GM12878 (cell line): ENCODE measurements around the gene ZBTB44. TPM values are rescaled to one million over a fixed set of nuclear protein-coding genes. Genes with fewer than 3 reads are reported as not detected.

ENCODE experiments used
- ATAC-seq: fragments of 200-7000 bp; cut with Tn5 transposase; 3 replicates; pipeline ENCODE4 v1.9.1; 2020; ENCODE audit warnings: mild to moderate bottlenecking, moderate library complexity
- BruUV-seq: library from RNA; stranded (reverse); fragments of 400-500 nt; replicated peaks from 2 replicates; lab custom pipeline; 2021; lab: Mats Ljungman, UMichigan
- CTCF ChIA-PET: fragments of 300-600 bp; sonication (Branson Sonifier 250); formaldehyde crosslinking; extraction: SDS; loops from one replicate; lab custom pipeline; 2021; ENCODE audit warnings: inconsistent platforms; lab: Yijun Ruan, JAX
- POLR2A ChIA-PET: fragments of 350-600 bp; formaldehyde crosslinking; extraction: SDS; loops from one replicate; lab custom pipeline; 2021; ENCODE audit warnings: inconsistent platforms; lab: Charles Lee
- RAD21 ChIA-PET: fragments of 300-600 bp; sonication (Branson Sonifier 250); formaldehyde crosslinking; loops from one replicate; lab custom pipeline; 2023; ENCODE audit warnings: antibody characterized with exemption; ENCODE audit not compliant: unreplicated experiment; lab: Charles Lee
- SMC1A ChIA-PET: fragments of 300-600 bp; sonication (Branson Sonifier 250); formaldehyde crosslinking; loops from one replicate; lab custom pipeline; 2023; ENCODE audit not compliant: unreplicated experiment, uncharacterized antibody; lab: Charles Lee
- DNase-seq: peaks from one replicate; pipeline ENCODE4 v3.0.0-alpha.2; 2011; ENCODE audit warnings: low read depth, low spot score
- FAIRE-seq: peaks from 3 replicates; lab custom pipeline; 2011; peaks lifted over from hg19 to GRCh38; lab: Jason Lieb, UNC
- H2AFZ ChIP-seq: 2 replicates; pipeline ENCODE4 v1.6.0; 2011; ENCODE audit warnings: low read depth, low read length, control low read depth; ENCODE audit not compliant: control insufficient read depth
- H3K27ac ChIP-seq: 2 replicates; pipeline ENCODE4 v1.5.1; 2011; ENCODE audit warnings: control low read depth; ENCODE audit not compliant: control insufficient read depth, insufficient read depth
- H3K27me3 ChIP-seq, 2 experiments: replicated peaks in 1 of 2; 2 replicates each; pipeline versions ENCODE4 v1.6.0 to v1.6.1; 2011; ENCODE audit warnings: low read length in 1 of 2; ENCODE audit not compliant: control insufficient read depth in 2 of 2, insufficient read depth in 2 of 2
- H3K36me3 ChIP-seq, 2 experiments: 2 replicates each; pipeline ENCODE4 v1.5.1; 2011; ENCODE audit warnings: low read length in 1 of 2; ENCODE audit not compliant: control insufficient read depth in 2 of 2, insufficient read depth in 2 of 2
- H3K4me1 ChIP-seq: 2 replicates; pipeline ENCODE4 v1.6.1; 2011; ENCODE audit warnings: mild to moderate bottlenecking, low read length, moderate library complexity, mixed read lengths; ENCODE audit not compliant: control insufficient read depth, insufficient read depth
- H3K4me2 ChIP-seq: 2 replicates; pipeline ENCODE4 v1.6.0; 2011; ENCODE audit warnings: control low read depth; ENCODE audit not compliant: control insufficient read depth, insufficient read depth
- H3K4me3 ChIP-seq: fragments of 200-600 bp; sonication (generic); 2 replicates; pipeline ENCODE4 v1.5.1; 2016
- H3K79me2 ChIP-seq: 2 replicates; pipeline ENCODE4 v1.6.0; 2011; ENCODE audit warnings: low read length; ENCODE audit not compliant: control insufficient read depth, insufficient read depth
- H3K9ac ChIP-seq: 2 replicates; pipeline ENCODE4 v1.8.0; 2011; ENCODE audit warnings: low read length, control low read depth, mixed read lengths; ENCODE audit not compliant: control insufficient read depth, insufficient read depth
- H3K9me3 ChIP-seq: replicated peaks from 3 replicates; pipeline ENCODE4 v1.5.1; 2011; ENCODE audit warnings: mild to moderate bottlenecking, low read length; ENCODE audit not compliant: control insufficient read depth, insufficient read depth
- H4K20me1 ChIP-seq: 2 replicates; pipeline ENCODE4 v1.6.0; 2011; ENCODE audit not compliant: control insufficient read depth, insufficient read depth
- ATF2 ChIP-seq: IDR thresholded peaks from 2 replicates; pipeline ENCODE4 v1.6.1; 2012; ENCODE audit warnings: low read length, inconsistent platforms
- BRCA1 ChIP-seq: IDR thresholded peaks from 2 replicates; pipeline ENCODE4 v1.6.1; 2011; ENCODE audit warnings: low read depth, low read length, improper control_type of control experiment
- CBFB ChIP-seq: IDR thresholded peaks from 2 replicates; pipeline ENCODE4 v1.6.1; 2016; ENCODE audit warnings: antibody characterized with exemption, low read depth
- EP300 ChIP-seq, 2 experiments: fragments of 150-350 bp in 1 of 2; IDR thresholded peaks; 2 replicates each; pipeline ENCODE4 v1.6.1; 2011 to 2012; ENCODE audit warnings: low read depth in 2 of 2, low read length in 2 of 2, borderline replicate concordance in 1 of 2, improper control_type of control experiment in 1 of 2, inconsistent platforms in 1 of 2; ENCODE audit not compliant: control insufficient read depth in 1 of 2
- HDGF ChIP-seq: fragments of 450-650 bp; IDR thresholded peaks from 2 replicates; pipeline ENCODE4 v1.6.1; 2016; ENCODE audit warnings: antibody characterized with exemption
- KAT2A ChIP-seq: conservative IDR thresholded peaks from 2 replicates; pipeline ENCODE4 v1.6.1; 2011; ENCODE audit warnings: low read depth, low read length; ENCODE audit not compliant: control insufficient read depth
- MXI1 ChIP-seq: fragments of 150-350 bp; IDR thresholded peaks from 2 replicates; pipeline ENCODE4 v1.6.1; 2011; ENCODE audit warnings: low read depth, mild to moderate bottlenecking, inconsistent platforms, low read length, improper control_type of control experiment
- NFYA ChIP-seq: IDR thresholded peaks from 2 replicates; pipeline ENCODE4 v1.6.1; 2011; ENCODE audit warnings: low read depth, mild to moderate bottlenecking, low read length, improper control_type of control experiment, borderline replicate concordance
- PML ChIP-seq: IDR thresholded peaks from 2 replicates; pipeline ENCODE4 v1.6.1; 2012; ENCODE audit warnings: low read length, inconsistent platforms
- RCOR1 ChIP-seq: conservative IDR thresholded peaks from 2 replicates; pipeline ENCODE4 v1.6.1; 2012; ENCODE audit warnings: low read depth, low read length, improper control_type of control experiment
- SKIL ChIP-seq: fragments of 450-650 bp; IDR thresholded peaks from 2 replicates; pipeline ENCODE4 v1.6.1; 2017; ENCODE audit warnings: mild to moderate bottlenecking, low read depth, inconsistent platforms; ENCODE audit not compliant: poor library complexity, severe bottlenecking
- TARDBP ChIP-seq: IDR thresholded peaks from 2 replicates; pipeline ENCODE4 v1.6.1; 2016; ENCODE audit warnings: borderline replicate concordance
- ZNF384 ChIP-seq: IDR thresholded peaks from 2 replicates; pipeline ENCODE4 v1.6.1; 2012; ENCODE audit warnings: low read depth, mild to moderate bottlenecking, low read length, improper control_type of control experiment, borderline replicate concordance
- ZSCAN29 ChIP-seq: fragments of 450-650 bp; IDR thresholded peaks from 2 replicates; pipeline ENCODE4 v1.6.1; 2017; ENCODE audit warnings: mild to moderate bottlenecking, moderate library complexity
- ZZZ3 ChIP-seq: IDR thresholded peaks from 2 replicates; pipeline ENCODE4 v1.6.1; 2011; ENCODE audit warnings: low read depth; ENCODE audit not compliant: control insufficient read depth, insufficient read length
- WGBS: methylation state at CpG from one replicate; pipeline ENCODE4 v1.1.6; 2016; ENCODE audit warnings: low lambda C conversion rate; ENCODE audit not compliant: insufficient replicate concordance, insufficient coverage; ENCODE audit errors: missing lambda C conversion rate; 5-methylcytosine and 5-hydroxymethylcytosine counted together
- in situ Hi-C: fragments of 300-500 bp; cut with MboI; formaldehyde crosslinking; loops from 9 replicates; pipeline ENCODE4 v1.14.3; 2018; ENCODE audit warnings: mixed read lengths
- intact Hi-C: fragments of 100-400 bp; cut with micrococcal nuclease; formaldehyde crosslinking; loops from one replicate; pipeline ENCODE4 v1.14.2; 2022; ENCODE audit not compliant: unreplicated experiment
- polyA plus RNA-seq, 11 experiments: library from polyadenylated mRNA; depleted of rRNA in 4 of 11; unstranded in 6 of 11; stranded (reverse) in 5 of 11; fragments of >200 nt; fragmentation: Nextera tagmentation in 4 of 11; fragmentation: Illumina TruSeq in 1 of 11; extraction: Ambion mirVana in 4 of 11; extraction: Trizol in 1 of 11; gene quantifications; 1 replicate in 1 of 11; 2 replicates in 10 of 11; pipeline versions ENCODE4 v1.2.1 to v1.2.3, GENCODE V29; 2011 to 2016; ENCODE audit warnings: inconsistent platforms in 2 of 11, missing spikeins in 2 of 11, low read depth in 1 of 11
- total RNA-seq, 4 experiments: library from RNA; depleted of rRNA in 3 of 4; stranded (reverse); fragments of >200 nt in 3 of 4; fragmentation: Illumina TruSeq in 1 of 4; extraction: Trizol in 1 of 4; gene quantifications; 2 replicates each; pipeline versions ENCODE4 v1.2.1 to v1.2.3, GENCODE V29; 2013 to 2021
- TF ChIP-seq, protein P1 (sequence below): fragments of 450-650 bp; IDR thresholded peaks from 2 replicates; pipeline ENCODE4 v1.6.1; 2018; ENCODE audit warnings: borderline replicate concordance, mild to moderate bottlenecking; ENCODE audit not compliant: partially characterized antibody
- TF ChIP-seq, protein P2 (sequence below): fragments of 450-650 bp; IDR thresholded peaks from 2 replicates; pipeline ENCODE4 v1.6.1; 2016; ENCODE audit warnings: mild to moderate bottlenecking

Gene ZBTB44
- total and polyA plus RNA-seq, 10 of the 15 experiments (the other 5 are each of a cell fraction or from before 2014, with no cell fraction given), result 2.8 to 38.2 (median 12.2) TPM

- TF ChIP-seq NFYA (no peak), ZNF384 (no peak), ATF2 (no peak), PML (no peak), HDGF (no peak)
These were observed 126.7 kb downstream of the ZBTB44 start (continued) for GRCh38 chr11:130188047-130188446.

DNA sequence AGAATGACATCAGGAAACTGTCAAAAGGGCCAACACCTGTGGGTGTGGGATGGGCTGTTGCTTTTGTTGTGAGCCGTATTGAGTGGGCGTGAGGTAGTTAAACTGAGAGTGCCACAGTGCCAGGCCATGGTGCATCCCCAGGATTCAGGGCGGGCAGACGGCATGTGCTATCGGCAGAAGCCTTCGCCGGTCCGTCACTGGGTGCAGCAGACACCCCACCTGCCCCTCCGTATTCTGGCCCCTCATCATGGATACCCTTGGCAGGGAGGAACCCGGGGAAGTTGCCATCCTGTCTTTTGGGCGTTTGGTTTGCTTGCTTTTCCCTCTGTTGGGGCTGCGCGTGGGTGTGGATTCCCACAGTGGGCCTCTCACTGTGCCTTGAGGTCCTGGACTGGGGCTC is 127.6 kb downstream of the ZBTB44 start:
- DNase-seq (no peak), FAIRE-seq (no peak), ATAC-seq (no peak)
- ChIA-PET POLR2A (no interaction called here), CTCF (no interaction called here), SMC1A (no interaction called here), RAD21 (no interaction called here)
- Histone ChIP-seq H3K4me2 (no peak overlapping the region), H2AFZ (no peak overlapping the region), H4K20me1 (no peaks in the 10 kb centered on the region), H3K27ac (no peak overlapping the region), H3K4me3 (no peak overlapping the region), H3K9me3 (no peaks in the 10 kb centered on the region), H3K4me1 (no peaks in the 10 kb centered on the region), H3K27me3 (no peaks in the 10 kb centered on the region), H3K79me2 (no peaks in the 10 kb centered on the region), H3K9ac (no peak overlapping the region), H3K36me3 (no peaks in the 10 kb centered on the region)
- BruUV-seq, result no TSS peak
- intact Hi-C loops (no loop called here), in situ Hi-C loops (no loop called here)
- 55% methylated on average over 13 of the region's 13 CpGs for WGBS
- TF ChIP-seq BRCA1 (no peak), CBFB (no peak), MXI1 (no peak), ZZZ3 (no peak), TARDBP (no peak), KAT2A (no peak), EP300 (IDR thresholded peaks at IDR 0.05; ENCODE audit: borderline replicate concordance in 1 of 2, control insufficient read depth in 1 of 2, low read depth in 2 of 2, low read length in 2 of 2) (no peak), ZSCAN29 (no peak), SKIL (no peak), RCOR1 (no peak)
- TF ChIP-seq, protein P1, sequence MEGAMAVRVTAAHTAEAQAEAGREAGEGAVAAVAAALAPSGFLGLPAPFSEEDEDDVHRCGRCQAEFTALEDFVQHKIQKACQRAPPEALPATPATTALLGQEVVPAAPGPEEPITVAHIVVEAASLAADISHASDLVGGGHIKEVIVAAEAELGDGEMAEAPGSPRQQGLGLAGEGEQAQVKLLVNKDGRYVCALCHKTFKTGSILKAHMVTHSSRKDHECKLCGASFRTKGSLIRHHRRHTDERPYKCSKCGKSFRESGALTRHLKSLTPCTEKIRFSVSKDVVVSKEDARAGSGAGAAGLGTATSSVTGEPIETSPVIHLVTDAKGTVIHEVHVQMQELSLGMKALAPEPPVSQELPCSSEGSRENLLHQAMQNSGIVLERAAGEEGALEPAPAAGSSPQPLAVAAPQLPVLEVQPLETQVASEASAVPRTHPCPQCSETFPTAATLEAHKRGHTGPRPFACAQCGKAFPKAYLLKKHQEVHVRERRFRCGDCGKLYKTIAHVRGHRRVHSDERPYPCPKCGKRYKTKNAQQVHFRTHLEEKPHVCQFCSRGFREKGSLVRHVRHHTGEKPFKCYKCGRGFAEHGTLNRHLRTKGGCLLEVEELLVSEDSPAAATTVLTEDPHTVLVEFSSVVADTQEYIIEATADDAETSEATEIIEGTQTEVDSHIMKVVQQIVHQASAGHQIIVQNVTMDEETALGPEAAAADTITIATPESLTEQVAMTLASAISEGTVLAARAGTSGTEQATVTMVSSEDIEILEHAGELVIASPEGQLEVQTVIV, result no peak
- TF ChIP-seq, protein P2, sequence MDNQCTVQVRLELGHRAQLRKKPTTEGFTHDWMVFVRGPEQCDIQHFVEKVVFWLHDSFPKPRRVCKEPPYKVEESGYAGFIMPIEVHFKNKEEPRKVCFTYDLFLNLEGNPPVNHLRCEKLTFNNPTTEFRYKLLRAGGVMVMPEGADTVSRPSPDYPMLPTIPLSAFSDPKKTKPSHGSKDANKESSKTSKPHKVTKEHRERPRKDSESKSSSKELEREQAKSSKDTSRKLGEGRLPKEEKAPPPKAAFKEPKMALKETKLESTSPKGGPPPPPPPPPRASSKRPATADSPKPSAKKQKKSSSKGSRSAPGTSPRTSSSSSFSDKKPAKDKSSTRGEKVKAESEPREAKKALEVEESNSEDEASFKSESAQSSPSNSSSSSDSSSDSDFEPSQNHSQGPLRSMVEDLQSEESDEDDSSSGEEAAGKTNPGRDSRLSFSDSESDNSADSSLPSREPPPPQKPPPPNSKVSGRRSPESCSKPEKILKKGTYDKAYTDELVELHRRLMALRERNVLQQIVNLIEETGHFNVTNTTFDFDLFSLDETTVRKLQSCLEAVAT, result no peak
